ENCODE results near the gene MAN2A2.
"Not testable (repeated sequence)": the region's sequence is repeated elsewhere in the genome, so short reads cannot be mapped to it uniquely, and the experiment has no call there.

The MAN2A2 gene

GRCh38 chr15:90871716-90872485 lies 31.2 kb upstream of the MAN2A2 start:
- peak in 1 of 2 experiments; percentile 26 for DNase-seq

- DNase-seq: peak; percentile 48 to 53
Measured at GRCh38 chr15:90872486-90873184, 30.5 kb upstream of the MAN2A2 start.

- DNase-seq: no peak
Measured at GRCh38 chr15:90873488-90873997, 29.6 kb upstream of the MAN2A2 start.

GRCh38 chr15:90873998-90874605 lies 29.0 kb upstream of the MAN2A2 start:
- no peak for DNase-seq

- not testable (repeated sequence) for DNase-seq
Measured at GRCh38 chr15:90874986-90875385, 28.1 kb upstream of the MAN2A2 start.

- DNase-seq: no peak
Measured at GRCh38 chr15:90875549-90875981, 27.5 kb upstream of the MAN2A2 start.

- no peak for DNase-seq
Measured at GRCh38 chr15:90876046-90876445, 27.1 kb upstream of the MAN2A2 start.

GRCh38 chr15:90876512-90877170 lies 26.5 kb upstream of the MAN2A2 start:
- no peak for DNase-seq

GRCh38 chr15:90877315-90877714 lies 25.8 kb upstream of the MAN2A2 start:
- no peak for DNase-seq

GRCh38 chr15:90877996-90878395 lies 25.1 kb upstream of the MAN2A2 start:
- no peak for DNase-seq

GRCh38 chr15:90878660-90879059 lies 24.4 kb upstream of the MAN2A2 start:
- no peak for DNase-seq

- no peak for DNase-seq
Measured at GRCh38 chr15:90879730-90880366, 23.3 kb upstream of the MAN2A2 start.

- DNase-seq: no peak
Measured at GRCh38 chr15:90880381-90881145, 22.5 kb upstream of the MAN2A2 start.

- no peak for DNase-seq
Measured at GRCh38 chr15:90881181-90881977, 21.7 kb upstream of the MAN2A2 start.

- DNase-seq: no peak
Measured at GRCh38 chr15:90881978-90882721, 21.0 kb upstream of the MAN2A2 start.

GRCh38 chr15:90882781-90883525 lies 20.1 kb upstream of the MAN2A2 start:
- DNase-seq: no peak

GRCh38 chr15:90883526-90883975 lies 19.6 kb upstream of the MAN2A2 start:
- no peak for DNase-seq

- DNase-seq: no peak
Measured at GRCh38 chr15:90883976-90884718, 19.0 kb upstream of the MAN2A2 start, which contains the start of gene FES. TSS of gene FES (plus strand) at chr15:90884504. CDS start at chr15:90885046, 542 bp downstream.

Data from activated CD4-positive, alpha-beta T cell treated with anti-CD3 and anti-CD28 coated beads, Interleukin-2, amount 50 U/mL, for 4 hours (primary cell).